NCI-H460 (cell line): Measurements from ENCODE around the gene RYK. TPM values are rescaled to one million over a fixed set of nuclear protein-coding genes. Genes with fewer than 3 reads are reported as not detected.

ENCODE experiments used
- total RNA-seq: library from RNA; depleted of rRNA; stranded (reverse); fragments of >200 nt; shearing (Covaris generic); gene quantifications from 2 replicates; pipeline ENCODE4 v1.2.3, GENCODE V29; 2014; rRNA removed

The RYK gene
- total RNA-seq, 1 experiment from 2014 or later, result 51.3 TPM

Other genes starting within 250 kb of the RYK start
- not detected in 2 replicates for gene SLCO2A1, start 220.9 kb downstream of the RYK start, total RNA-seq
- gene AMOTL2, start 123.6 kb upstream of the RYK start, total RNA-seq, result 38.6 and 42.3 TPM in 2 replicates
- 67.6 and 69.1 TPM in 2 replicates for gene ANAPC13, start 235.1 kb upstream of the RYK start, total RNA-seq
- gene CEP63, start 235.2 kb upstream of the RYK start, total RNA-seq, result 19.1 and 20.8 TPM in 2 replicates